Mesenchymal stem cell (in vitro differentiated cells and primary cell): Measurements from ENCODE around the gene NUCKS1.

Experiments used
- DNase-seq: peaks from one replicate; pipeline ENCODE4 v3.0.0-alpha.2; 2013
- H2AFZ ChIP-seq: one replicate; pipeline ENCODE4 v1.6.1; 2013; ENCODE audit warnings: low read depth, mild to moderate bottlenecking, control low read depth, inconsistent platforms, low read length, moderate library complexity
- H2AK5ac ChIP-seq: 2 replicates; pipeline ENCODE4 v1.6.1; 2013; ENCODE audit warnings: low read length, moderate library complexity, mild to moderate bottlenecking, inconsistent platforms; ENCODE audit not compliant: severe bottlenecking
- H2BK120ac ChIP-seq: one replicate; pipeline ENCODE4 v1.6.1; 2013; ENCODE audit warnings: low read depth, mild to moderate bottlenecking, inconsistent platforms, low read length, moderate library complexity
- H2BK12ac ChIP-seq, 2 experiments: one replicate each; pipeline ENCODE4 v1.6.1; 2013; ENCODE audit warnings: inconsistent platforms in 2 of 2, low read length in 2 of 2, mild to moderate bottlenecking in 2 of 2, moderate library complexity in 2 of 2, control low read depth in 1 of 2
- H2BK15ac ChIP-seq: one replicate; pipeline ENCODE4 v1.6.1; 2013; ENCODE audit warnings: mild to moderate bottlenecking, low read depth, inconsistent platforms; ENCODE audit not compliant: poor library complexity, severe bottlenecking
- H2BK5ac ChIP-seq: 2 replicates; pipeline ENCODE4 v1.6.1; 2013; ENCODE audit warnings: low read depth, mild to moderate bottlenecking, low read length, control low read depth, inconsistent platforms; ENCODE audit not compliant: poor library complexity, severe bottlenecking
- H3K14ac ChIP-seq, 2 experiments: one replicate each; pipeline ENCODE4 v1.6.1; 2013; ENCODE audit warnings: inconsistent platforms in 2 of 2, low read length in 2 of 2, control low read depth in 1 of 2, mild to moderate bottlenecking in 1 of 2, moderate library complexity in 1 of 2
- H3K18ac ChIP-seq, 2 experiments: one replicate each; pipeline ENCODE4 v1.6.1; 2013; ENCODE audit warnings: inconsistent platforms in 2 of 2, low read length in 2 of 2, control low read depth in 1 of 2, low read depth in 1 of 2, mild to moderate bottlenecking in 1 of 2
- H3K23ac ChIP-seq, 2 experiments: one replicate each; pipeline ENCODE4 v1.6.1; 2013; ENCODE audit warnings: inconsistent platforms in 2 of 2, low read length in 2 of 2, mild to moderate bottlenecking in 2 of 2, moderate library complexity in 2 of 2, control low read depth in 1 of 2
- H3K27ac ChIP-seq: 2 replicates; pipeline ENCODE4 v1.5.1; 2013; ENCODE audit warnings: mild to moderate bottlenecking, moderate library complexity, low read length, control low read depth, inconsistent platforms; ENCODE audit not compliant: poor library complexity, severe bottlenecking
- H3K27me3 ChIP-seq, 2 experiments: 2 replicates each; pipeline versions ENCODE4 v1.6.1 to v1.7.0; 2013; ENCODE audit warnings: low read length in 2 of 2, mild to moderate bottlenecking in 2 of 2, moderate library complexity in 2 of 2, control low read depth in 1 of 2, inconsistent platforms in 1 of 2; ENCODE audit not compliant: control insufficient read depth in 1 of 2, insufficient read depth in 1 of 2
- H3K36me3 ChIP-seq, 2 experiments: 2 replicates each; pipeline versions ENCODE4 v1.6.1 to v1.7.0; 2013; ENCODE audit warnings: low read length in 2 of 2, control low read depth in 1 of 2, inconsistent platforms in 1 of 2, low read depth in 1 of 2, mild to moderate bottlenecking in 1 of 2; ENCODE audit not compliant: insufficient read depth in 2 of 2, control insufficient read depth in 1 of 2
- H3K4ac ChIP-seq, 2 experiments: one replicate each; pipeline ENCODE4 v1.6.1; 2013; ENCODE audit warnings: inconsistent platforms in 2 of 2, low read length in 2 of 2, mild to moderate bottlenecking in 2 of 2, moderate library complexity in 2 of 2, control low read depth in 1 of 2, low read depth in 1 of 2
- H3K4me1 ChIP-seq: 2 replicates; pipeline ENCODE4 v1.6.1; 2013; ENCODE audit warnings: low read depth, low read length, control low read depth; ENCODE audit not compliant: control insufficient read depth, insufficient read depth
- H3K4me2 ChIP-seq: 2 replicates; pipeline ENCODE4 v1.6.1; 2013; ENCODE audit warnings: low read length, mild to moderate bottlenecking, inconsistent platforms; ENCODE audit not compliant: poor library complexity, severe bottlenecking
- H3K4me3 ChIP-seq, 2 experiments: 2 replicates each; pipeline versions ENCODE4 v1.5.1 to v1.7.0; 2013; ENCODE audit warnings: low read length in 2 of 2, mild to moderate bottlenecking in 2 of 2, control low read depth in 1 of 2, low read depth in 1 of 2; ENCODE audit not compliant: insufficient read depth in 1 of 2
- H3K79me1 ChIP-seq: replicated peaks from 2 replicates; pipeline ENCODE4 v1.6.1; 2013; ENCODE audit warnings: mild to moderate bottlenecking, control low read depth, low read length, inconsistent platforms; ENCODE audit not compliant: poor library complexity, severe bottlenecking
- H3K9ac ChIP-seq: 2 replicates; pipeline ENCODE4 v1.7.0; 2013; ENCODE audit warnings: mild to moderate bottlenecking, low read length, moderate library complexity
- H3K9me3 ChIP-seq: 2 replicates; pipeline ENCODE4 v1.7.0; 2013; ENCODE audit warnings: mild to moderate bottlenecking, low read length; ENCODE audit not compliant: control insufficient read depth
- H4K8ac ChIP-seq: one replicate; pipeline ENCODE4 v1.6.1; 2013; ENCODE audit warnings: inconsistent platforms, mild to moderate bottlenecking, low read length, moderate library complexity
- H4K91ac ChIP-seq: one replicate; pipeline ENCODE4 v1.6.1; 2013; ENCODE audit warnings: mild to moderate bottlenecking, low read length, inconsistent platforms
- WGBS: methylation state at CpG from one replicate; pipeline ENCODE4 v1.1.7; 2013; ENCODE audit warnings: mixed read lengths; 5-methylcytosine and 5-hydroxymethylcytosine counted together

The NUCKS1 gene

DNA sequence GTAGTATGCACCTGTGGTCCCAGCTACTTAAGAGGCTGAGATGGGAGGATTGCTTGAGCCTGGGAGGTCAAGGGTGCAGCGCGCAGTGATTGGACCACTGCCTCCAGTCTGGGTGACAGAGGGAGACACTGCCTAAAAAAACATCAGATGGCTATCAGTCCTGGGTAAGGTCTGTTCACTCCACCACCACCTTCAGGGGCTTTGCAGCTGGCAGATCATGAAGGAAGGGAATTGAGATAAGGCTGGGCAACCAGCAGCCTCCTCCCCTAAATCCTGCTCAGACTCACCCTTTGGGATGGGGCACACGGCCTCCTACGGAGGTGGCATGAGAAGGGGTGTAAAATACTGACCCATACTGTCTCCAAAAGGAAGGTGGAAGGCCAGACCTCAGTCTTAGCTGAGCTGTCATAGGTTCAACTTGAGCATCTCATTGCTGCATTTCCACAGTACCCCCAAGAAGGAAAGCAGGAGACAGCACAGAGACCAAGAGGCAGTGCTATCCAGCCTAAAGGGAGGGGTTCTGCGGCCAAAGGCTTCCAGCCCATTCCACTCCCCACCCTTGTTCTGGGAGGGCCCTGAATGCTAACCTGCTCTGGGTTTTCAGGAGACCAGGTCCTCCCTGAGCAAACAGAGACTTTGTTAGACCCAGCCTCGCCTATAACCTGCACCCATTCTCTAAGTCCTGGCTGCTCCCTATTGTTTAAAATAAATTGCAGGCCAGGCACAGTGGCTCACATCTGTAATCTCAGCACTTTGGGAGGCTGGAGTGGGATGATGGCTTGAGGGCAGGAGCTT lies 83.4 kb downstream of the NUCKS1 start:
- H3K18ac ChIP-seq: no peak overlapping the region
- no peak overlapping the region for H2AK5ac ChIP-seq
- H2AFZ ChIP-seq: no peak overlapping the region
- H2BK15ac ChIP-seq: no peak overlapping the region
- no peak overlapping the region for H3K4me3 ChIP-seq
- H3K27ac ChIP-seq: no peak overlapping the region
- H2BK5ac ChIP-seq: no peak overlapping the region
- no peak overlapping the region for H4K8ac ChIP-seq
- DNase-seq: no peak
- H3K36me3 ChIP-seq: peaks cover 0 to 28% of the 10 kb centered on the region in 2 experiments
- H3K4me1 ChIP-seq: peaks cover 46% of the 10 kb centered on the region
- 90% methylated on average over 5 of the region's 6 CpGs for WGBS
- no peak overlapping the region for H4K91ac ChIP-seq
- H2BK12ac ChIP-seq: no peak overlapping the region
- H3K9ac ChIP-seq: no peak overlapping the region
- peaks cover 52% of the 10 kb centered on the region for H3K79me1 ChIP-seq
- no peak overlapping the region for H3K14ac ChIP-seq
- no peaks in the 10 kb centered on the region for H3K9me3 ChIP-seq
- peaks cover 0 to 28% of the 10 kb centered on the region in 2 experiments for H3K27me3 ChIP-seq
- H3K4me2 ChIP-seq: no peak overlapping the region
- no peak overlapping the region for H3K23ac ChIP-seq
- no peak overlapping the region for H2BK120ac ChIP-seq
- H3K4ac ChIP-seq: no peak overlapping the region

DNA sequence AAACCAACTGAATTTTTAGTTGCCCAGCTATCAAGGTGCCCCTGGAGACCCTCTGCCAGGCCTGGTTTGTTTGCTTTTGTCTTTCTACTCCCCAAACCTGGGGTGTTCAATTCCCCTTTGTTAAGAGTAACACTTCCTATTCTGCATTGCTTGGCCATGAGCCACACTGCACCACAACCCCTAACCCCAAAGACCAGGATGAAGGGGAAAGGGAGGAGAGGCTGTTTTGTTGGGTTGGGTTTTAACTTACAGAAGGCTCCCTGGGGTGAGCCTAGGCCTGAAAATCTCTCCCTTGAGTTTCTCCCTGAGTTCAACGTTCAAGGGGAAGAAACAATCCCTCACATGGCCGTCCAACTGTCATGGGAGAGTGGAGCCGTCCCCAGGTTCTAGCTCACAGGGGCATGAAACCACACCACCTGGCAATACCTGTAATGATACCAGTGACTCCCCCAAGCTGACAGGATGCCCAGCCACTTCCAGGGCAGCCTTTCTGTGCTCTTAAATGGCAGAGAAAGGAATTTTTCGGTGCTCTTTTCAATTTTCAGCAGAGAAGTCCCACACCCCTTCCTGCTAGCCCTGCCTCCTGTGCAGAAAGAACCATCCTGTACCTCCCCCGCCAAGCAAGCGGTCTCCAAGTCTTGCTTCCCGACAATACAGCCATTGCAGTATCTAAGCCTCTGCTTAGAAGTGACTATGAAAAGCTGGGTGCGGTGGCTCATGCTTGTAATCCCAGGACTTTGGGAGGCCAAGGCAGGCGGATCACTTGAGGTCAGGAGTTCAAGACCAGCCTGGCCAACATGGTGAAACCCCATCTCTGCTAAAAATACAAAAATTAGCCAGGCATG lies 84.6 kb downstream of the NUCKS1 start:
- Histone ChIP-seq H3K4me3 (no peak overlapping the region), H3K27me3 (peaks cover 0 to 35% of the 10 kb centered on the region in 2 experiments), H3K4me1 (peaks cover 35% of the 10 kb centered on the region), H2BK12ac (no peak overlapping the region), H3K27ac (peak overlapping the region; percentile 20), H4K91ac (no peak overlapping the region), H3K14ac (no peak overlapping the region), H3K36me3 (peaks cover 0 to 34% of the 10 kb centered on the region in 2 experiments), H3K9me3 (no peaks in the 10 kb centered on the region), H4K8ac (no peak overlapping the region), H3K18ac (no peak overlapping the region), H3K79me1 (peaks cover 43% of the 10 kb centered on the region), H2BK120ac (no peak overlapping the region), H2BK15ac (no peak overlapping the region), H3K23ac (no peak overlapping the region), H2BK5ac (no peak overlapping the region), H2AFZ (no peak overlapping the region), H2AK5ac (no peak overlapping the region), H3K4ac (no peak overlapping the region), H3K4me2 (no peak overlapping the region), H3K9ac (no peak overlapping the region)
- DNase-seq: no peak
- WGBS: 95% methylated on average over 8 of the region's 9 CpGs

DNA sequence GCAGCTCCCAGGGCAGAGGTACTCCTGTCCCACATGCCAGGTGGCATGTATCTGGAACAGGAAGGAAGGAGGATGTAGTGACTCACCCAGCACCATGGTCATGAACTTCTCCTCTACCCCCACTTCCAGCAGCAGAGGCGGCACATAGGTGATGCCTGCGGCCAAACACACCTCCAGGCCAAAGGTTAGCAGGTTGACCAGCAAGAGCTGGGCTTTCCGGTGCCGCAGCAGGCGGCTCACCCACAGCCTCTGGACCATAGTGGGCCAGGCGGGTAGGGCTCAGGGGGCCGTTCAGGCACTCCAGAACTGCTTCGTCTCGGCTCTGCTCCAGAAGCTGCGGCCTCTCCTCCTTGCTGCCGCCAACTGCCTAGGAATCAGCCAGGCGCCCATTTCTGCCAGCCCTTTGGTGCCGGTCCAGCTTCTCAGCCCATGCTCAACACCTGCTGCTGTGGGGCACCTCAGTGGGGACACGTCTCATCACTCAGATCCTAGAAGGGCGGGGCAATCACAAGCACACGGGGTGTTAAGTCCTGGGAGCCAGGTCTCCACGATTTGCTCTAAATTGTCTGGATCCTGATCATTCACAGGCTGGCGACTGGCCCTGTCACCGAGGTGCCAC lies 85.5 kb downstream of the NUCKS1 start:
- no peaks in the 10 kb centered on the region for H3K9me3 ChIP-seq
- no peak overlapping the region for H2BK15ac ChIP-seq
- peaks cover 0 to 38% of the 10 kb centered on the region in 2 experiments for H3K36me3 ChIP-seq
- H3K4me2 ChIP-seq: no peak overlapping the region
- no peak overlapping the region for H2BK12ac ChIP-seq
- H3K27ac ChIP-seq: no peak overlapping the region
- DNase-seq: peak; percentile 24
- H3K4ac ChIP-seq: no peak overlapping the region
- no peak overlapping the region for H3K4me3 ChIP-seq
- H2AK5ac ChIP-seq: no peak overlapping the region
- H3K23ac ChIP-seq: no peak overlapping the region
- H3K27me3 ChIP-seq: peaks cover 0 to 38% of the 10 kb centered on the region in 2 experiments
- no peak overlapping the region for H3K14ac ChIP-seq
- H2AFZ ChIP-seq: no peak overlapping the region
- peaks cover 34% of the 10 kb centered on the region for H3K79me1 ChIP-seq
- no peak overlapping the region for H3K9ac ChIP-seq
- H3K18ac ChIP-seq: peak overlapping the region in 1 of 2 experiments; percentile 19
- no peak overlapping the region for H2BK5ac ChIP-seq
- H4K91ac ChIP-seq: no peak overlapping the region
- H2BK120ac ChIP-seq: no peak overlapping the region
- H3K4me1 ChIP-seq: peaks cover 27% of the 10 kb centered on the region
- WGBS: 89% methylated on average over 17 of the region's 19 CpGs
- no peak overlapping the region for H4K8ac ChIP-seq
